Measurements from ENCODE around the gene ZNF419.

ZNF419 gene

DNA sequence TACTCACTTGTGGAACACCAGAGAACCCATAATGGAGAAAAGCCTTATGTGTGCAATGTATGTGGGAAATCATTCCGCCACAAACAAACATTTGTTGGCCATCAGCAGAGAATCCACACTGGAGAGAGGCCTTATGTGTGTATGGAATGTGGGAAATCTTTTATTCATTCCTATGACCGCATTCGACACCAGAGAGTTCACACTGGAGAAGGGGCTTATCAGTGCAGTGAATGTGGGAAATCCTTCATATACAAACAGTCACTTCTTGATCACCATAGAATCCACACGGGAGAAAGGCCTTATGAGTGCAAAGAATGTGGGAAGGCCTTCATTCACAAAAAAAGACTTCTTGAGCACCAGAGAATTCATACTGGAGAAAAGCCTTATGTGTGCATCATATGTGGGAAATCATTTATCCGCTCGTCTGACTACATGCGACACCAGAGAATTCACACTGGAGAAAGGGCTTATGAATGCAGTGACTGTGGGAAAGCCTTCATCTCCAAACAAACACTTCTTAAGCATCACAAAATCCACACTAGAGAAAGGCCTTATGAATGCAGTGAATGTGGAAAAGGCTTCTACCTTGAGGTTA is 50.5 kb downstream of the ZNF419 start:
- no peak for DNase-seq

Data from stimulated activated naive CD4-positive, alpha-beta T cell treated with Interleukin-2 at 50 U/mL for 16 hours (primary cell).